ENCODE measurements around the gene PTPN1.

PTPN1 gene

GRCh38 chr20:50478162-50478990 is 31.8 kb upstream of the PTPN1 start:
- DNase-seq: peak; percentile 72
- no peaks in the 10 kb centered on the region for H3K27me3 ChIP-seq
- H3K9me3 ChIP-seq: no peaks in the 10 kb centered on the region
- H3K4me1 ChIP-seq: no peaks in the 10 kb centered on the region
- no peaks in the 10 kb centered on the region for H3K36me3 ChIP-seq
- TF ChIP-seq CTCF (IDR thresholded peaks at IDR 0.05; ENCODE audit: low read depth, low read length): peak; percentile 80
- no peak overlapping the region for H3K4me3 ChIP-seq (ENCODE audit: low read depth, low read length)

GRCh38 chr20:50481741-50482140 is 28.4 kb upstream of the PTPN1 start:
- no peak for TF ChIP-seq CTCF (IDR thresholded peaks at IDR 0.05; ENCODE audit: low read depth, low read length)

GRCh38 chr20:50482396-50482981 is 27.7 kb upstream of the PTPN1 start:
- no peak overlapping the region for H3K4me3 ChIP-seq (ENCODE audit: low read depth, low read length)
- no peaks in the 10 kb centered on the region for H3K9me3 ChIP-seq
- no peaks in the 10 kb centered on the region for H3K36me3 ChIP-seq
- no peak for TF ChIP-seq CTCF (IDR thresholded peaks at IDR 0.05; ENCODE audit: low read depth, low read length)
- no peaks in the 10 kb centered on the region for H3K27me3 ChIP-seq
- no peaks in the 10 kb centered on the region for H3K4me1 ChIP-seq
- no peak for DNase-seq

More at GRCh38 chr20:50481741-50482140, 28.4 kb upstream of the PTPN1 start:
- Histone ChIP-seq H3K27me3 (no peaks in the 10 kb centered on the region), H3K36me3 (no peaks in the 10 kb centered on the region), H3K4me3 (ENCODE audit: low read depth, low read length) (no peak overlapping the region), H3K9me3 (no peaks in the 10 kb centered on the region), H3K4me1 (no peaks in the 10 kb centered on the region)
- no peak for DNase-seq

- DNase-seq: no peak
- no peaks in the 10 kb centered on the region for H3K27me3 ChIP-seq
- no peak overlapping the region for H3K4me3 ChIP-seq (ENCODE audit: low read depth, low read length)
- H3K4me1 ChIP-seq: no peaks in the 10 kb centered on the region
- H3K9me3 ChIP-seq: no peaks in the 10 kb centered on the region
- no peak for TF ChIP-seq CTCF (IDR thresholded peaks at IDR 0.05; ENCODE audit: low read depth, low read length)
- no peaks in the 10 kb centered on the region for H3K36me3 ChIP-seq
Observed at GRCh38 chr20:50484271-50484976, 25.8 kb upstream of the PTPN1 start.

- no peaks in the 10 kb centered on the region for H3K9me3 ChIP-seq
- H3K4me1 ChIP-seq: no peaks in the 10 kb centered on the region
- no peak for DNase-seq
- TF ChIP-seq CTCF (IDR thresholded peaks at IDR 0.05; ENCODE audit: low read depth, low read length): no peak
- H3K36me3 ChIP-seq: no peaks in the 10 kb centered on the region
- H3K27me3 ChIP-seq: no peaks in the 10 kb centered on the region
- no peak overlapping the region for H3K4me3 ChIP-seq (ENCODE audit: low read depth, low read length)
Observed at GRCh38 chr20:50487397-50487796, 22.8 kb upstream of the PTPN1 start.
